Anterior cingulate cortex (tissue), 58 donors: ENCODE results near the gene SLC6A19.

Source experiments
- DNase-seq, 58 donors: peaks; one replicate each; lab custom pipeline; 2025; lab: John Stamatoyannopoulos, UW

The SLC6A19 gene

DNA sequence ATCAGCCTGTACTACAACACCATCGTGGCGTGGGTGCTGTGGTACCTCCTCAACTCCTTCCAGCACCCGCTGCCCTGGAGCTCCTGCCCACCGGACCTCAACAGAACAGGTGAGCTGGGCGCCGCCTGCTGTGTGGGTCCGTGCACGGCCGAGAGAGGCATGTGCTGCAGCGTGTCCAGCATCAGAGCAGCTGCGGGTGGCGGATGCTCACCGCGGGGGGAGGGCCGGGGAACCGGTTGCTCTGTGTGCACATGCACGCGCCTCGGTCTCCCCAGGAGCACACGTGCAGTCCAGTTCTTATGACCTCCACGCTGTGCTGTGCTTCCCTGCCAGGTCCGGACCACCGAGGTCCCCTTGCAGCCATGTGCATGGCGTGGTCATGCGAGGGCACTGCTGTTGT, 31.4 kb downstream of the SLC6A19 start:
- no peak for DNase-seq

DNA sequence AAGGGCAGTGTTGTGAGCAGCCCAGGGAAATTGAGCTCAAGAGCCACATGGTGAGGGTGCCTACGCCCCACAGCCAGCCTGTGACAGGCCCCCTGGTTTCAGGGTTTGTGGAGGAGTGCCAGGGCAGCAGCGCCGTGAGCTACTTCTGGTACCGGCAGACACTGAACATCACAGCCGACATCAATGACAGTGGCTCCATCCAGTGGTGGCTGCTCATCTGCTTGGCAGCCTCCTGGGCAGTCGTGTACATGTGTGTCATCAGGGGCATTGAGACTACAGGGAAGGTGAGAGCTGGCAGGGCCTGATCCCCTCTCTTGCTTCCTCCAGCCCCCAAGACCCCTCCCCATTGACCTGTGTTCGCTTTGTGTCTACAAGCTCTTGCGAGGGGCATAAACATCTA, 34.0 kb downstream of the SLC6A19 start:
- DNase-seq: no peak

DNA sequence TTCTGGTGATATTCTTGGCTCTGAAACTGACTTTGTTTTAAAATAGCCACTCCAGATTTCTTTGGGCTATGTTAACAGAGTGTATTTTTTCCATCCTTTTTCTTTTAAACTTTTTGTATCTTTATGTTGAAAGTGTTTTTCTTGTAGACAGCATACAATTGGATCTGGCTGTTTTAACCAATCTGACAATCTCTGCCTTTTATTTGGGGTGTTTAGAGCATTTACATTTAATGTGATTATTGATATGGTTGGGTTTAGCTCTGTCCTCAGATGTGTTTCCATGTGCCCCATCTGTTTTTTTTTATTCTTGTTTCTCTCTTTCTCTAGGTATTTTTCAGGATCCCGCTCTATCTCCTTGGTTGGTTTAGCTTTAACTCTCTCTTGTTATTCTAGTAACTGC, 34.4 kb downstream of the SLC6A19 start:
- DNase-seq: no peak

DNA sequence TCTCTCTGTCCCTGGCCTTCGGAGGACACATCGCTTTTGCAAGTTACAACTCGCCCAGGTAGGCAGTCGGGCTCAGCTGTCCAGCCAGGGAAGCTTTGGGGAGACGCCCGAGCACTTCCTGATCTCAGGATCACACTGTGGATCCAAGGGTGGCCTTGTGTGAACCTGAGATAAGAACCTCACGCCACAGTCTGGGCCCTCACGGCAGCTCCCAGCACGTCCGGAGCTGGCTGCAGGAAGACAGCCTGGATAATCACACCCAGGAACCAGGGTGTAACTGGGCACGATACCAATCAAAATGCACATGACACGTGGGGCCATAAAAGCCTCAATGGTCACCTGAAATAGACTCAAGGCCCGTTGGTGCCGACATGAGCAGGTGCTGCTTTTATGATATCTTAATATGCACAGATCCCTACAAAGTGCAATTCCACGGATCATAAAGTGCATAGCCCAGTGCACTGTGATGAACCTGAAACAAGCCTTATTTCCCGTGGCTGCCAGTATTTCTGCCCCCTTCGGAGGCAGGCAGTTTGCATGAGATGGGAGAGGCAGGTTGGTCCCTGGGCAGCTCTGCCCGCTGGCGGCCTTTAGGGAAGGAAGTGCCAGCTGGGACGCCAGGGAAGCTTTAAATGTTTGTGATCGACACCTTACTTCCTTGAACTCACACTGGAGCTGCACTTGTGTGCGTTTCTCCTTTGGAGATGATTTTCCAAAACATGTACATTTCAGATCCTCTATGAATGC, 38.3 kb downstream of the SLC6A19 start:
- no peak for DNase-seq

DNA sequence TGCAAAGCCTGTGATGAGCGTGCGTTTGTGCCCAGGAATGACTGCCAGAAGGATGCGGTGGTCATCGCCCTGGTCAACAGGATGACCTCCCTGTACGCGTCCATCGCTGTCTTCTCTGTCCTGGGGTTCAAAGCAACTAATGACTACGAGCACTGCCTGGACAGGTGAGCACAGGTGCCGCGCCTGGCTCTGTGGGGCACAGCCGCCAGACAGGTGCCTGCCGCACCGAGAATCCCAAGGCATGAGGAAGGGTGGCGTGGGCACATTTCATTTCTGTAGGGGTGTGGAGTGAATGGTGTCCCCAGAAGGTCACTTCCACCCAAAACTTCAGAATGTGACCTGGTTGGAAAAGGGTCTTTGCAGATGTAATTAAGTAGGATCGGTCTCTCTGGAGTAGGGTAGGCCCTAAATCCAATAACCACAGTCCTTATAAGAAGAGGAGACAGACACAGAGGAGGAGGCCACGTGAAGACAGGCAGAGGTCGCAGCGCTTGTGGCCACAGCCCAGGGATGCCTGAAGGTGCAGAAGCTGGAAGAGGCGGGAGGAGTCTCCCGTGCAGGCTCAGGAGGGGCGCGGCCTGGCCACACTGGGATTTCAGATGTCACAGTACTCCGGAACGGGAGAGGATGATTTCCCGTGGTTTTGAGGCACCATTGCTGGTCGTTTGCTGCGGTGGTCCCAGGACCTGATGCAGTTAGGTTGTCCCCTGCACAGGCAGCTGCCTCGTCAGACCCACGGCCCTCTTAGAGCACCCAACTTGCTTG, 39.3 kb downstream of the SLC6A19 start:
- DNase-seq: no peak

DNA sequence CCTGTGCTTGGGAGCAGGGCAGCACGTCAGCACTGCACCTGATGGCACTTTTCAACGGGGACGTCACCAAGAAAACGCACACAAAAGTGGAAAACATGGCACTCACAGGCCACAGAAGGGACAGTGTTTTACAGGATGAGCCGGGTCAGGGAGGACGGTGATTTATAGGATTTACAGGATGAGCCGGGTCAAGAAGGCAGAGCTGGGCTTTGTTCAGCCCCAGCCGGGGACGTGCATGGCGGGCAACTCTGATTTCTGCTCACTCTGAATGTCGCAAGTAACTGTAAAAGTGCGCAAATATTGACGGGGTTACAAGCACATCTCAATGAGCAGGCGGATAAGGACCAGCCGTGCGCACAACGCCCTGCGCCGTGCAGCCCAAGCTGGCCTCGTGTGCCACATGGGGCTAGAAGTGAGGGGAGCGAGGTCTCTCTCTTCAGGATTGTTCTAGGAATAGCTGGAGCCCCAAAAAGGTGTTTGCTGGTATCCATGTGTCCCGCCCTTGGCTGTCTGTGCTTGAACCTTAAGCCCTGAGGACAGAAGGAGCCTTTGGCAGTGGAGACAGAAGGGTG, 40.2 kb downstream of the SLC6A19 start:
- DNase-seq: no peak

DNA sequence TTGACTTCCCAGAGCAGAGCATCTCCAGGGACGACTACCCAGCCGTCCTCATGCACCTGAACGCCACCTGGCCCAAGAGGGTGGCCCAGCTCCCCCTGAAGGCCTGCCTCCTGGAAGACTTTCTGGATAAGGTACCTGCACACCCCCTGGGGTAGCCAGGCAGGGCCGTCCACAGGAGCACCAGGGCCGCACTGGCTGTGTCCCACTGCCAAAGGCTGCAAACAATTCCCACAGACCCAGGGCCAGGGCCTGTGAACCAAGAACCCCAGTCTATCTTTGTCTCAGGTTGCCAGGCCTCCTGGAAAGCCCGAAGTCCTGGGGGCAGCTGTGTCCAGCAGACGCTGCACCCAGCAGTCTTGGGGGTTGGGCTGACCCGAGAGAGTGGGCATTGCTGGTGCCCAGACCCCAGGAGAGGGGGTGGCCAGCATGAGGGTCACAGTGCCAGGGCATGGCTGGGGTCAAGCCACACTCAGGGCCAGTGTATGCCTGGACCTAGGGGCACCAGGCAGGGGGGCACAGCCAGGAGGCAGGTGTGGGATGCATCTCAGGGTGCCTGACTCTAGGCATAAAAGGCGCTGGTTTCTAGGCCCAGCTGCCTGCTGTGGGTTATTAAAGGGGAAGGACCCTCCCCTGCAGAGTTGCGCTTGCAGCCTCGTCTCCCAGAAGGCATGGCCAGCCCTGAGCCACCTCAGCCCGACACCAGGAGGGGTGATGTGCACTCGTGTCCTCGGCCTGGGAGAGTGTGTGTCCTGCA, 41.5 kb downstream of the SLC6A19 start:
- DNase-seq: no peak

DNA sequence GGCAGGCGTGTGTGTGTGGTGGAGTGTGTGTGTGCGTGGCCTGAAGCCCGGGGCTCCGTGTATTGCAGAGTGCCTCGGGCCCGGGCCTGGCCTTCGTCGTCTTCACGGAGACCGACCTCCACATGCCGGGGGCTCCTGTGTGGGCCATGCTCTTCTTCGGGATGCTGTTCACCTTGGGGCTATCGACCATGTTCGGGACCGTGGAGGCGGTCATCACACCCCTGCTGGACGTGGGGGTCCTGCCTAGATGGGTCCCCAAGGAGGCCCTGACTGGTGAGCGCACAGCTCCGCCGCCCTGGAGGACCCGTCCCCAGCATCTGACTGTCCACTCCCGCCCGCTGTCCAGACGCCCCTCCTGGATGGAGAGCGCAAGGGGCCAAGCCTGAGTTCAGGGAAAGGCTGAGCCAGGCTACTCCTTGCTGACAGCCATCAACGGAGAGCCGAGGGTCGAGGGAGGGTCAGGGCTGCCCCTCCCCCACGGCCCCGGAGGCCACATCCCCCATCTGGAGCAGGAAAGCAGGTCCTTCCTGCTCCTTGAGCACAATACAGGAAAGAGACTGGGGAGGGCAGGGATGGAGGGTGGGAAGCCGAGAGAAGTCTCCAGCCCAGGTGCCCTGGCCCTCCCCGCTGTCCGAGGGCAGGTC, 42.2 kb downstream of the SLC6A19 start:
- DNase-seq: no peak

DNA sequence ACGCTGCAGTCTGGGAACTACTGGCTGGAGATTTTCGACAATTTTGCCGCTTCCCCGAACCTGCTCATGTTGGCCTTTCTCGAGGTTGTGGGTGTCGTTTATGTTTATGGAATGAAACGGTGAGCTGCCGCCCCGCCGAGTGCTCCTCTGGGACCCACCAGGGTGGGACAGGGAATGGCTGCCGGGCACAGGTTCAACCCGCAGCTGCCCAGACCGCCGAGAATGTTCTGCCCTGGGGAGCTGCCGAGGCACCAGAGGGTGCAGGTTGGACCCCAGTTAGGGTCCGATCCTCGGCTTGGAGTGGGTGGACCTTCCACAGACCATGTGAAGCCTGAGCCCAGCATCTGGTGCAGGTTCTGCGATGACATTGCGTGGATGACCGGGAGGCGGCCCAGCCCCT, 42.9 kb downstream of the SLC6A19 start:
- DNase-seq: no peak

DNA sequence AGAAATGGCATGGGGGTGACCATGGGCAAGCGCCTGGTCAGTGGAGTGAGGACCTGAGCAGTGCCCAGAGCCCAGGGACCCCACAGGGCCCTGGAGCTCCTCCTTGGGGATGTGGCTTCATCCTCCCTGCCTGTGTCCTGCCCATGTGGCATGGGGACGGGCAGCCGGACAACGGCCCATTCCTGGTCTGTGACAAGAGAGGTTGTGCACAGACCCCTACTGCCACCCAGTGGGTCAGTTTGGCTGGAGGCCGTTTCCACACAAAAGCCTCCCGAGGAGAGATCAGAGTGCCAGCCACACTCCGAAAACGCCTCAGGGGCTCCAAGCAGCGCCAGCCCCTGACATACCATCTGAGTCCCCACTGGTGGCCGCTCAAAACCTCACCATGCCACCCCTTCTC, 43.6 kb downstream of the SLC6A19 start:
- DNase-seq: peak in 3 of 58 donors; percentile 6 to 20 (median 6)

DNA sequence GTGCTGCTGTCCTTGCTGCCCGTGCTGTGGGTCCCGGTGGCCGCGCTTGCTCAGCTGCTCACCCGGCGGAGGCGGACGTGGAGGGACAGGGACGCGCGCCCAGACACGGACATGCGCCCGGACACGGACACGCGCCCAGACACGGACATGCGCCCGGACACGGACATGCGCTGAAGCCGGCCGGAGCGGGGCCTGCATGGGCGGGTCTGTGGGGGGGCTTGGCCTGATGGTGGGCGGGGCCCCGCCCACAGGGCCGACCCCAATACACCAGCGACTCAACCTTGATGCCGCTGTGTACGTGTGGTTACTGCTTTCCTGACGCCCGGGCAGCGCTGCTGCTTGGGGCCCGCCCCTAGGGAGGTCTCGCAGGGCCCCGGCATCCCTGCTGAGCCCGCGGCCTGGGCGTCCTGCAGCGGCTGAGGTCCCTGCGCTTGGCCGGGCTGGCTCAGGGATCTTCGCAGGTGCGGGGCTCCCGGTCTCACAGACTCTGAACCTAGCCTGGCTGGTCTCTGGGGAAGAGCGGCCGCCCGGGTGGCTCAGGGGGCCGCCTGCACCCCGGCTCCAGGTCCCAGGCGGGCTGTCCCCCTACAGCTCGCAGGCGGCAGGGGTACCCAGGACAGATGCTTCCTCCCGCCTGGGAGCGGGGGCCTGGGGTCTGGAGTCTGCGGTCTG, 44.6 kb downstream of the SLC6A19 start:
- DNase-seq: peak in 27 of 58 donors; percentile 8 to 71 (median 24)

DNA sequence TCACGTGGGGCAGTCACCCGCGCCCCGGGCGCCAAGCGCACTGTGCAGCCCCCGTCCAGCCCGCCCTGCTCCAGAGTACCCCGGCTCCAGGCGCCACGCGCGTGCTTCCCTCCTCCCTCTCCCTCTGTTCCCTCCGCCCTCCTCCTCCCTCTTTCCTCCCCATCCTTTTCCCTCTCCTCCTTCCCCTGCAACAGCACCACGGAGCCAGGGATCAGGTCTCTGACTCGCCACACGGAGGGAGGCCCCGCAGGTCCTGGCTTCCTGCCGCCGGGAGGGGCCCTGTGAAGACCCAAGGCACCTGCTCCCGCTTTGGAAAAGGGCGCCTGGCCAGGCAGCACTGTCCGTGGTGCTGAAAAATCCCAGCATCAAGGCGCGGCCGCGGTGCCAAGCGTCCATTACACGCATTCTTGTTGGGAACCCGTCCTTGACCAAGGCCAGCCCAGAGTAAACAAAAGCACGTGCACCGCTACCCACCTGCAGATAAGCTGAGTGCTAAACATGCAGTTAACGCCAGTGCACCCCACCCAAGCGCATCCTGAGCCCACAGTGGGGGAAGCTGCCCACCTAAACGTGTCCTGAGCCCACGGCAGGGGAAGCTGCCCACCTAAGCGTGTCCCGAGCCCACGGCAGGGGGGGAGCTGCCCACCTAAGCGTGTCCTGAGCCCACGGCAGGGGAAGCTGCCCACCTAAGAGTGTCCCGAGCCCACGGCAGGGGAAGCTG, 45.5 kb downstream of the SLC6A19 start:
- peak in 9 of 58 donors; percentile 3 to 18 (median 9) for DNase-seq

DNA sequence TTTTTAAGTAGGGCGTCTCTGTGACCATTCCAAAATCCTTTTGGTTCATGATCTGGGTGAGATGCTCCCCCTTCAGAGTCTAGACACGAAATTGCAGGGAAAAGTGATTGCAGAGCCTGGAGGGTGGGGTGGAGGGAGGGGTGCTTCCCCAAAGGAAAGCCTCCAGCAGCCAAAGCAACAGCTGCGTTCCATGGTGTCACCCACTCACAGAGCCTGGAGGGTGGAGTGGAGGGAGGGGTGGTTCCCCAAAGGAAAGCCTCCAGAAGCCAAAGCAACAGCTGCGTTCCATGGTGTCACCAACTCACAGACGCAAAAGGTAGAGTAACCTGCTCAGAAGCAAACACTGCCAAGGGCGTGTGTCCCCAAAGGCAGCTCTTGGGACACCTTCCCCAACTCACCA, 46.4 kb downstream of the SLC6A19 start:
- peak in 32 of 58 donors; percentile 11 to 68 (median 29) for DNase-seq

DNA sequence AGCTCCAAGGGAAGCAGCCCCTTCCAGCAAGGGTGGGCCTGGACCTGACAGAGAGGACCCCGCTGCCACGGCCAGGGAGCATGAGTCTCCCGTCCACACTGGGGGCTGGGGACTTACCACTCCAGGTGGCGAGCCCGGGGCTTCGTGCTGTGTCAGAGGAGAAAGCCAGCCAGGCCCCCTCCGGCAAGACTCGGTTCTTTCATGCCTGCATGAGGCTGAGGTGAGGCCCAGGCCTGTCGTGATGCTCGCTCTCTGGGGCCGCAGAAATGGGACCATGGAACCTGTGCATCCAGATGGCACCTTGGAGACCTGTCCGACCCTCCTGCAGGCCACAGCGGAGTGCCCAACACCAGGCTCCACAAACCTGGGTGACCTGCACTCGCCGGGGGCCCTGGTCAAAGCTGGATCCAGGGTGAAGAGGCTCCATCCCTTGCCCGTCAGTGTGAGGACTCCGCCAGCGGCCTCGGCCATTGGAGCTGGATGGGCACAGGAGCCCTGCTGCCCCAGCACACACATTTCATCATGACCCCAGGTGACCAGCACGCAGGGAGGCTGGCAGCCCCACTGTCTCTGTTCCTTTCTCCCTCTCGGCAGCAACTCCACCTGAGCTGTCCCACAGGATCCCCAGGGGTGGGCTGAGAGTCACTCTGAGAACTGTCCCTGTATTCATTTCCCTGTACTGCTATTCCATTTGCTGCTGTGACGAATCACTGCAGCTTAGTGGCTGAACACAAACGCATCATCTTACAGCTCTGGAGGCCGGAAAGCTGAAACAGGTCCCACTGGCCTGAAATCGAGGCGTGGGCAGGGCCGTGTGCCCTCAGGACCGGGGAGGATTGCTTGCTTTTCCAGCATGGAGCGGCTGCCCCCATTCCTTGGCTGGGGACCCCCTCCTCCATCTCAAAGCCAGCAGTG, 48.2 kb downstream of the SLC6A19 start:
- no peak for DNase-seq

DNA sequence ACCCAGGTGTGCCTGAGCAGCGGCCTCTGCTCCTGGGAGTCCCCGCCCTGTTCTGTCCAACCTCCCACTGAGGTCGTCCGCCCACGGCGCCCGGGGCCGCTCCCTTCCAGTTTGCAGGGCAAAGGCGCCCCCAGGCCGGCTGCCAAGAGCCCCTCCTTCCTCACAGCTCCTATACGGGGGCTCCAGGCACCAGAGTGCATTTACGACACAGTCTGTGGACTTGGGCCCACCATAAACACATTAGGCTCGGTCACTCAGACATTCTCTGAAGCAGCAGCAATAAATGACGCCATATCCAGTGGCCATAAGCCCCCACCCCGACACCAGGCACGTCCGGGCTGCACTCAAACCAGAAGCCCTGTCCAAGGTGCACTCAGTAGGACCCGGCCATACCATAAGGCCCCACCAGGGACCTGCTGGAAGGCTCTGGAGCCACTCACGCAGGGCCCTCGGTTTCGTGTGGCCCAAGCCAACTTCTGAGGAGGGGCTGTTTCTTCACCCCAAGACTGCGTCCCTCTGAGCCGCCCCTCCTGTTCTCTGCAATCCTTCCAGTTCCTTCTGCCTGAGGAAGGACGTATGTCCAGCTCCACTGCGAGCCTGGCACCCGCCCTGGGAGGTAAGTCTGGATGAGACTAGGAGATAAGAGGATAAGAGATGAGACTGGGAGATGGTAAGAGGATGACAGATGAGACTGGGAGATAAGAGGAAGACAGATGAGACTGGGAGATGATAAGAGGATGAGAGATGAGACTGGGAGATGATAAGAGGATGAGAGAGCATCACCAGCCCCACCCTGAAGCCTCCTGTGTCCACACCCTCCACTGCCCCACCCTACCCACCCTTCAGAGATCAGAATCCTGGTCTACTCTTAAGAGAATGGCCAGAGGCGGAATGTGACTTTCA, 50.5 kb downstream of the SLC6A19 start:
- DNase-seq: no peak

DNA sequence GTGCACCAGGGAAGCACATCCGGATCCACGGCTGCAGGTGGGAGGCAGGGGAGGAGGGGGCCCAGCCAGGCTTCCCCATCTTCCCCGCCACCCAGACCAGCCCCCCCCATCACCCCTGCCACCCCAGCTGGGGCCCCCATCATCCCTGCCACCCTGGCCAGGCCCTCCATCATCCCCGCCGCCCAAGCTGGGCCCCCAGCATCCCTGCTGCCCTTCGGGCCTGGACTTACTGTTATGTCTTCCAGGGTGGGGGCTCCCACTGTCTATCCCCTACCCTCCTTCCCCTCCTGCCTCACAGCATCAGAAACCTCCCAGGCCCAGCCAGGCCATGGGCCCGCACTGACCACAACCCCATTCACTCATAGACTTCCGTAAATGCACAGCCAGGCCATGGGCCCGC, 51.3 kb downstream of the SLC6A19 start:
- DNase-seq: no peak
